GM08714 (cell line): ENCODE data around the gene BMP8B.

Experiments
- H3K4me3 ChIP-seq: fragments of 200-500 bp; sonication (Bioruptor generic); 2 replicates; pipeline ENCODE4 v1.5.1; 2014; ENCODE audit warnings: mild to moderate bottlenecking, low read length, inconsistent platforms
- ZNF274 ChIP-seq: IDR thresholded peaks from 2 replicates; pipeline ENCODE4 v1.6.1; 2012; ENCODE audit warnings: mild to moderate bottlenecking, low read depth, low read length

The BMP8B gene

DNA sequence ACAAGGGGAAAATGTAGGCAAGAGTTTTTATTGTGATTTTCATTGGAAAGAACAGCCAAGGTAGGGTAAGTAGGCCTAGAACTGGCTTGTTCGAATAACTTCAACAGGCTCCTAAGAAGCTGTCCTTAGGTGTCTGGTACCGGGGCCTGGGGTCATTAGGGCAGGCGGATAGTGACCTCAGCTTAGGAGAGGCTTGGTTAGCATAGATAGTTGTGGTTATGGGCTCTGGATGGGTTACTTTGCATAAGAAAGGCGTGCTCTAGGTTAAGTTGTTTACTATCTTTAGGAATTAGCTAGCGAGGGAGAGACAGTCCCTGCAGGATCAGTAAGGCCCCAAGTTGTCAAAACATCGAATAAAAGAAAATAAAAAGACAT, 76.7 kb downstream of the BMP8B start:
- no peak for TF ChIP-seq ZNF274

GRCh38 chr1:39711104-39711965, 77.3 kb downstream of the BMP8B start:
- no peak overlapping the region for H3K4me3 ChIP-seq
- TF ChIP-seq ZNF274 = no peak

More for the DNA sequence above, 76.7 kb downstream of the BMP8B start:
- no peak overlapping the region for H3K4me3 ChIP-seq

DNA sequence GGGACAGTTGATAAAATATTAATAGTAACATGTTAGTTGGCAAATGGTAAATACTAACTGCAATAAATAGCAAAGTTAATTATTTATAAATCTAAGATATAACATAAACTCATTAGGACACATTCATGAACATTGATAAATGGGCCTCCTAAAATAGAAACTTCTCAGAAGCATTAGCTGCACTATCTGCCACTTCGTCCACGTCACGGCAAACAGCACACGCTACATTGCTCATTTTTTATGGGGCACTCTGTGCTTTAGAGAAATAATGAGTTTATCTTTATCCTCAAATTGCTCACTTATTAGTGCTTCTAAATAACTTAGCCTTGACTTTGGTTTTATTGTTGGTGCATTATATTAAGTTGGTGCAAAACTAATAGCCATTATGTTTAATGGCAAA, 81.2 kb downstream of the BMP8B start:
- H3K4me3 ChIP-seq = no peak overlapping the region
- TF ChIP-seq ZNF274 = no peak
